GM12878 (cell line): ENCODE results near the gene NPNT. TPM values are rescaled to one million over a fixed set of nuclear protein-coding genes. Genes with fewer than 3 reads are reported as not detected.

Experiments
- ATAC-seq: fragments of 200-7000 bp; cut with Tn5 transposase; 3 replicates; pipeline ENCODE4 v1.9.1; 2020; ENCODE audit warnings: mild to moderate bottlenecking, moderate library complexity
- BruUV-seq: library from RNA; stranded (reverse); fragments of 400-500 nt; replicated peaks from 2 replicates; lab custom pipeline; 2021; lab: Mats Ljungman, UMichigan
- CTCF ChIA-PET: fragments of 300-600 bp; sonication (Branson Sonifier 250); formaldehyde crosslinking; extraction: SDS; loops from one replicate; lab custom pipeline; 2021; ENCODE audit warnings: inconsistent platforms; lab: Yijun Ruan, JAX
- POLR2A ChIA-PET: fragments of 350-600 bp; formaldehyde crosslinking; extraction: SDS; loops from one replicate; lab custom pipeline; 2021; ENCODE audit warnings: inconsistent platforms; lab: Charles Lee
- RAD21 ChIA-PET: fragments of 300-600 bp; sonication (Branson Sonifier 250); formaldehyde crosslinking; loops from one replicate; lab custom pipeline; 2023; ENCODE audit warnings: antibody characterized with exemption; ENCODE audit not compliant: unreplicated experiment; lab: Charles Lee
- SMC1A ChIA-PET: fragments of 300-600 bp; sonication (Branson Sonifier 250); formaldehyde crosslinking; loops from one replicate; lab custom pipeline; 2023; ENCODE audit not compliant: unreplicated experiment, uncharacterized antibody; lab: Charles Lee
- DNase-seq: peaks from one replicate; pipeline ENCODE4 v3.0.0-alpha.2; 2011; ENCODE audit warnings: low read depth, low spot score
- FAIRE-seq: peaks from 3 replicates; lab custom pipeline; 2011; peaks lifted over from hg19 to GRCh38; lab: Jason Lieb, UNC
- H2AFZ ChIP-seq: 2 replicates; pipeline ENCODE4 v1.6.0; 2011; ENCODE audit warnings: low read depth, low read length, control low read depth; ENCODE audit not compliant: control insufficient read depth
- H3K27ac ChIP-seq: 2 replicates; pipeline ENCODE4 v1.5.1; 2011; ENCODE audit warnings: control low read depth; ENCODE audit not compliant: control insufficient read depth, insufficient read depth
- H3K27me3 ChIP-seq, 2 experiments: replicated peaks in 1 of 2; 2 replicates each; pipeline versions ENCODE4 v1.6.0 to v1.6.1; 2011; ENCODE audit warnings: low read length in 1 of 2; ENCODE audit not compliant: control insufficient read depth in 2 of 2, insufficient read depth in 2 of 2
- H3K36me3 ChIP-seq, 2 experiments: 2 replicates each; pipeline ENCODE4 v1.5.1; 2011; ENCODE audit warnings: low read length in 1 of 2; ENCODE audit not compliant: control insufficient read depth in 2 of 2, insufficient read depth in 2 of 2
- H3K4me1 ChIP-seq: 2 replicates; pipeline ENCODE4 v1.6.1; 2011; ENCODE audit warnings: mild to moderate bottlenecking, low read length, moderate library complexity, mixed read lengths; ENCODE audit not compliant: control insufficient read depth, insufficient read depth
- H3K4me2 ChIP-seq: 2 replicates; pipeline ENCODE4 v1.6.0; 2011; ENCODE audit warnings: control low read depth; ENCODE audit not compliant: control insufficient read depth, insufficient read depth
- H3K4me3 ChIP-seq: fragments of 200-600 bp; sonication (generic); 2 replicates; pipeline ENCODE4 v1.5.1; 2016
- H3K79me2 ChIP-seq: 2 replicates; pipeline ENCODE4 v1.6.0; 2011; ENCODE audit warnings: low read length; ENCODE audit not compliant: control insufficient read depth, insufficient read depth
- H3K9ac ChIP-seq: 2 replicates; pipeline ENCODE4 v1.8.0; 2011; ENCODE audit warnings: low read length, control low read depth, mixed read lengths; ENCODE audit not compliant: control insufficient read depth, insufficient read depth
- H3K9me3 ChIP-seq: replicated peaks from 3 replicates; pipeline ENCODE4 v1.5.1; 2011; ENCODE audit warnings: mild to moderate bottlenecking, low read length; ENCODE audit not compliant: control insufficient read depth, insufficient read depth
- H4K20me1 ChIP-seq: 2 replicates; pipeline ENCODE4 v1.6.0; 2011; ENCODE audit not compliant: control insufficient read depth, insufficient read depth
- BACH1 ChIP-seq: fragments of 450-650 bp; IDR thresholded peaks from 2 replicates; pipeline ENCODE4 v1.6.1; 2017; ENCODE audit warnings: mild to moderate bottlenecking, borderline replicate concordance
- CBX3 ChIP-seq: fragments of 200-600 bp; sonication (generic); IDR thresholded peaks from 2 replicates; pipeline ENCODE4 v1.6.1; 2016; ENCODE audit warnings: low read depth, borderline replicate concordance
- MTA2 ChIP-seq: fragments of 450-650 bp; IDR thresholded peaks from 2 replicates; pipeline ENCODE4 v1.6.1; 2016; ENCODE audit warnings: low read depth, mild to moderate bottlenecking, moderate library complexity
- MYB ChIP-seq: fragments of 150-350 bp; IDR thresholded peaks from 2 replicates; pipeline ENCODE4 v1.6.1; 2014; ENCODE audit warnings: mild to moderate bottlenecking, low read depth, low read length, borderline replicate concordance
- RCOR1 ChIP-seq: conservative IDR thresholded peaks from 2 replicates; pipeline ENCODE4 v1.6.1; 2012; ENCODE audit warnings: low read depth, low read length, improper control_type of control experiment
- SUZ12 ChIP-seq: fragments of 200-600 bp; sonication (generic); IDR thresholded peaks from one replicate; pipeline ENCODE4 v1.6.1; 2018; ENCODE audit warnings: antibody characterized with exemption, mild to moderate bottlenecking; ENCODE audit not compliant: unreplicated experiment
- ZBED1 ChIP-seq: IDR thresholded peaks from 2 replicates; pipeline ENCODE4 v1.6.1; 2016; ENCODE audit warnings: borderline replicate concordance
- ZNF622 ChIP-seq: fragments of 450-650 bp; IDR thresholded peaks from 2 replicates; pipeline ENCODE4 v1.6.1; 2017; ENCODE audit warnings: mild to moderate bottlenecking, inconsistent platforms
- WGBS: methylation state at CpG from one replicate; pipeline ENCODE4 v1.1.6; 2016; ENCODE audit warnings: low lambda C conversion rate; ENCODE audit not compliant: insufficient replicate concordance, insufficient coverage; ENCODE audit errors: missing lambda C conversion rate; 5-methylcytosine and 5-hydroxymethylcytosine counted together
- in situ Hi-C: fragments of 300-500 bp; cut with MboI; formaldehyde crosslinking; loops from 9 replicates; pipeline ENCODE4 v1.14.3; 2018; ENCODE audit warnings: mixed read lengths
- intact Hi-C: fragments of 100-400 bp; cut with micrococcal nuclease; formaldehyde crosslinking; loops from one replicate; pipeline ENCODE4 v1.14.2; 2022; ENCODE audit not compliant: unreplicated experiment
- polyA plus RNA-seq, 11 experiments: library from polyadenylated mRNA; depleted of rRNA in 4 of 11; unstranded in 6 of 11; stranded (reverse) in 5 of 11; fragments of >200 nt; fragmentation: Nextera tagmentation in 4 of 11; fragmentation: Illumina TruSeq in 1 of 11; extraction: Ambion mirVana in 4 of 11; extraction: Trizol in 1 of 11; gene quantifications; 1 replicate in 1 of 11; 2 replicates in 10 of 11; pipeline versions ENCODE4 v1.2.1 to v1.2.3, GENCODE V29; 2011 to 2016; ENCODE audit warnings: inconsistent platforms in 2 of 11, missing spikeins in 2 of 11, low read depth in 1 of 11
- total RNA-seq, 4 experiments: library from RNA; depleted of rRNA in 3 of 4; stranded (reverse); fragments of >200 nt in 3 of 4; fragmentation: Illumina TruSeq in 1 of 4; extraction: Trizol in 1 of 4; gene quantifications; 2 replicates each; pipeline versions ENCODE4 v1.2.1 to v1.2.3, GENCODE V29; 2013 to 2021
- TF ChIP-seq, protein P1 (sequence below): IDR thresholded peaks from 2 replicates; pipeline ENCODE4 v1.6.1; 2011; ENCODE audit warnings: borderline replicate concordance, low read depth, mild to moderate bottlenecking, moderate library complexity, mixed read lengths, low read length; ENCODE audit not compliant: insufficient read depth; ENCODE audit errors: extremely low read length
- TF ChIP-seq, protein P2 (sequence below): fragments of 450-650 bp; IDR thresholded peaks from 2 replicates; pipeline ENCODE4 v1.6.1; 2017; ENCODE audit warnings: mild to moderate bottlenecking
- TF ChIP-seq, protein P3 (sequence below): fragments of 450-650 bp; IDR thresholded peaks from 2 replicates; pipeline ENCODE4 v1.6.1; 2017; ENCODE audit warnings: mild to moderate bottlenecking, moderate library complexity

NPNT gene
- total and polyA plus RNA-seq, 10 of the 15 experiments (the other 5 are each of a cell fraction or from before 2014, with no cell fraction given), result 0.18 to 70.5 (median 54.1) TPM

DNA sequence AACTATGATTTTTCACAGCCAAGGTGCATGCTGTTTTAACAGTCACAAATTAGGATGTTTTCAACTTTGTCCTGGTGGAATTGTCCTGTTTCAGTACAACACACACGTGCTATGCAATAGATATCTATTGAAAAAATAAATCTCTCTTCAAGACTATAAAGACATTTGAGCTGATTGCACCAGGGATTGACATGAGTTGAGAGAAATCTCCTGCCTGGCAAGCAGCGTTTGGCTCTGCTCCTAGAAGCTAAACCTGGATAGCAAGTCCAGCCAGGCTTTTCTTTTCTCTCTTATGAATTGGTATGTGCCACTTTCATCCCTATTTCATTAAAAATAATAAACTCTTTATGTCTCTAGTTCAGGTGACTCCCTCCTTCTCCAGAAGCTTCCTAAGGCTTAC, 16.6 kb upstream of the NPNT start:
- Histone ChIP-seq H3K9ac (no peak overlapping the region), H3K79me2 (no peaks in the 10 kb centered on the region), H3K36me3 (no peaks in the 10 kb centered on the region), H3K4me2 (no peak overlapping the region), H3K4me3 (no peak overlapping the region), H3K9me3 (no peaks in the 10 kb centered on the region), H2AFZ (no peak overlapping the region), H3K4me1 (no peaks in the 10 kb centered on the region), H3K27me3 (no peaks in the 10 kb centered on the region), H3K27ac (no peak overlapping the region), H4K20me1 (no peaks in the 10 kb centered on the region)
- SMC1A ChIA-PET, result no interaction called here
- 18% methylated on average over 2 of the region's 2 CpGs for WGBS
- intact Hi-C loops, result no loop called here
- ATAC-seq (no peak), FAIRE-seq (no peak), DNase-seq (no peak)
- RAD21 ChIA-PET, result no interaction called here
- CTCF ChIA-PET, result no interaction called here
- POLR2A ChIA-PET, result no interaction called here
- TF ChIP-seq MTA2 (no peak), ZNF622 (no peak), ZBED1 (no peak), BACH1 (no peak), CBX3 (no peak), SUZ12 (no peak), MYB (no peak), RCOR1 (no peak)
- TF ChIP-seq, protein P1, sequence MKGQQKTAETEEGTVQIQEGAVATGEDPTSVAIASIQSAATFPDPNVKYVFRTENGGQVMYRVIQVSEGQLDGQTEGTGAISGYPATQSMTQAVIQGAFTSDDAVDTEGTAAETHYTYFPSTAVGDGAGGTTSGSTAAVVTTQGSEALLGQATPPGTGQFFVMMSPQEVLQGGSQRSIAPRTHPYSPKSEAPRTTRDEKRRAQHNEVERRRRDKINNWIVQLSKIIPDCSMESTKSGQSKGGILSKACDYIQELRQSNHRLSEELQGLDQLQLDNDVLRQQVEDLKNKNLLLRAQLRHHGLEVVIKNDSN, result no peak
- TF ChIP-seq, protein P2, sequence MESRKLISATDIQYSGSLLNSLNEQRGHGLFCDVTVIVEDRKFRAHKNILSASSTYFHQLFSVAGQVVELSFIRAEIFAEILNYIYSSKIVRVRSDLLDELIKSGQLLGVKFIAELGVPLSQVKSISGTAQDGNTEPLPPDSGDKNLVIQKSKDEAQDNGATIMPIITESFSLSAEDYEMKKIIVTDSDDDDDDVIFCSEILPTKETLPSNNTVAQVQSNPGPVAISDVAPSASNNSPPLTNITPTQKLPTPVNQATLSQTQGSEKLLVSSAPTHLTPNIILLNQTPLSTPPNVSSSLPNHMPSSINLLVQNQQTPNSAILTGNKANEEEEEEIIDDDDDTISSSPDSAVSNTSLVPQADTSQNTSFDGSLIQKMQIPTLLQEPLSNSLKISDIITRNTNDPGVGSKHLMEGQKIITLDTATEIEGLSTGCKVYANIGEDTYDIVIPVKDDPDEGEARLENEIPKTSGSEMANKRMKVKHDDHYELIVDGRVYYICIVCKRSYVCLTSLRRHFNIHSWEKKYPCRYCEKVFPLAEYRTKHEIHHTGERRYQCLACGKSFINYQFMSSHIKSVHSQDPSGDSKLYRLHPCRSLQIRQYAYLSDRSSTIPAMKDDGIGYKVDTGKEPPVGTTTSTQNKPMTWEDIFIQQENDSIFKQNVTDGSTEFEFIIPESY, result no peak
- TF ChIP-seq, protein P3, sequence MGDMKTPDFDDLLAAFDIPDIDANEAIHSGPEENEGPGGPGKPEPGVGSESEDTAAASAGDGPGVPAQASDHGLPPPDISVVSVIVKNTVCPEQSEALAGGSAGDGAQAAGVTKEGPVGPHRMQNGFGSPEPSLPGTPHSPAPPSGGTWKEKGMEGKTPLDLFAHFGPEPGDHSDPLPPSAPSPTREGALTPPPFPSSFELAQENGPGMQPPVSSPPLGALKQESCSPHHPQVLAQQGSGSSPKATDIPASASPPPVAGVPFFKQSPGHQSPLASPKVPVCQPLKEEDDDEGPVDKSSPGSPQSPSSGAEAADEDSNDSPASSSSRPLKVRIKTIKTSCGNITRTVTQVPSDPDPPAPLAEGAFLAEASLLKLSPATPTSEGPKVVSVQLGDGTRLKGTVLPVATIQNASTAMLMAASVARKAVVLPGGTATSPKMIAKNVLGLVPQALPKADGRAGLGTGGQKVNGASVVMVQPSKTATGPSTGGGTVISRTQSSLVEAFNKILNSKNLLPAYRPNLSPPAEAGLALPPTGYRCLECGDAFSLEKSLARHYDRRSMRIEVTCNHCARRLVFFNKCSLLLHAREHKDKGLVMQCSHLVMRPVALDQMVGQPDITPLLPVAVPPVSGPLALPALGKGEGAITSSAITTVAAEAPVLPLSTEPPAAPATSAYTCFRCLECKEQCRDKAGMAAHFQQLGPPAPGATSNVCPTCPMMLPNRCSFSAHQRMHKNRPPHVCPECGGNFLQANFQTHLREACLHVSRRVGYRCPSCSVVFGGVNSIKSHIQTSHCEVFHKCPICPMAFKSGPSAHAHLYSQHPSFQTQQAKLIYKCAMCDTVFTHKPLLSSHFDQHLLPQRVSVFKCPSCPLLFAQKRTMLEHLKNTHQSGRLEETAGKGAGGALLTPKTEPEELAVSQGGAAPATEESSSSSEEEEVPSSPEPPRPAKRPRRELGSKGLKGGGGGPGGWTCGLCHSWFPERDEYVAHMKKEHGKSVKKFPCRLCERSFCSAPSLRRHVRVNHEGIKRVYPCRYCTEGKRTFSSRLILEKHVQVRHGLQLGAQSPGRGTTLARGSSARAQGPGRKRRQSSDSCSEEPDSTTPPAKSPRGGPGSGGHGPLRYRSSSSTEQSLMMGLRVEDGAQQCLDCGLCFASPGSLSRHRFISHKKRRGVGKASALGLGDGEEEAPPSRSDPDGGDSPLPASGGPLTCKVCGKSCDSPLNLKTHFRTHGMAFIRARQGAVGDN, result no peak
- in situ Hi-C loops, result no loop called here
- BruUV-seq, result no TSS peak
